22Rv1 (cell line): ENCODE data around the gene MAP3K5.
A peak's percentile ranks its signal among the peaks of the same experiment; 100 is the strongest.

ENCODE experiments used
- H3K27ac ChIP-seq: fragments of 450-650 bp; 2 replicates; pipeline ENCODE4 v1.5.1; 2017
- CTCF ChIP-seq: fragments of 450-650 bp; IDR thresholded peaks from 2 replicates; pipeline ENCODE4 v1.5.1; 2017; ENCODE audit warnings: mild to moderate bottlenecking
- ZFX ChIP-seq: fragments of 450-650 bp; IDR thresholded peaks from 2 replicates; pipeline ENCODE4 v1.6.1; 2017; ENCODE audit warnings: antibody characterized with exemption, borderline replicate concordance

The MAP3K5 gene

GRCh38 chr6:136614350-136614749 is 177.9 kb downstream of the MAP3K5 start:
- no peak for TF ChIP-seq ZFX
- no peak for TF ChIP-seq CTCF
- no peak overlapping the region for H3K27ac ChIP-seq

- H3K27ac ChIP-seq = no peak overlapping the region
Observed at GRCh38 chr6:136613477-136613876, 178.8 kb downstream of the MAP3K5 start.

GRCh38 chr6:136612666-136613389 is 179.4 kb downstream of the MAP3K5 start:
- TF ChIP-seq CTCF (no peak), ZFX (no peak)
- H3K27ac ChIP-seq = no peak overlapping the region

More at GRCh38 chr6:136613477-136613876, 178.8 kb downstream of the MAP3K5 start:
- TF ChIP-seq CTCF (no peak), ZFX (no peak)

GRCh38 chr6:136611746-136612145 is 180.5 kb downstream of the MAP3K5 start:
- peak overlapping the region; percentile 76; the same call in 1 of the 2 replicates for H3K27ac ChIP-seq
- no peak for TF ChIP-seq CTCF
- TF ChIP-seq ZFX = no peak

- H3K27ac ChIP-seq = peak overlapping the region; percentile 76
- TF ChIP-seq ZFX (no peak), CTCF (no peak)
Observed at GRCh38 chr6:136611133-136611532, 181.1 kb downstream of the MAP3K5 start.

- H3K27ac ChIP-seq = peak overlapping the region; percentile 76
- TF ChIP-seq CTCF = no peak
- no peak for TF ChIP-seq ZFX
Observed at GRCh38 chr6:136609873-136610706, 182.2 kb downstream of the MAP3K5 start.

GRCh38 chr6:136608991-136609390 is 183.3 kb downstream of the MAP3K5 start:
- TF ChIP-seq CTCF (no peak), ZFX (no peak)
- peak overlapping the region; percentile 76 for H3K27ac ChIP-seq
